HepG2 (cell line): ENCODE data around the gene GPR183. TPM values are rescaled to one million over a fixed set of nuclear protein-coding genes. Genes with fewer than 3 reads are reported as not detected.

Source experiments
- ATAC-seq: fragments of 200-7000 bp; cut with Tn5 transposase; 3 replicates; pipeline ENCODE4 v1.9.1; 2020; ENCODE audit warnings: mild to moderate bottlenecking, moderate library complexity
- BruUV-seq: library from RNA; stranded (reverse); fragments of 400-500 nt; replicated peaks from 2 replicates; lab custom pipeline; 2021; lab: Mats Ljungman, UMichigan
- CTCF ChIA-PET: fragments of 300-600 bp; formaldehyde crosslinking; extraction: SDS; loops from one replicate; lab custom pipeline; 2021; ENCODE audit warnings: low total read pairs, inconsistent platforms, low intra/inter-chr PET ratio; lab: Yijun Ruan, JAX
- POLR2A ChIA-PET: fragments of 350-600 bp; sonication (Branson Sonifier 250); formaldehyde crosslinking; loops from one replicate; lab custom pipeline; 2020; ENCODE audit warnings: antibody characterized with exemption, inconsistent platforms; lab: Yijun Ruan, JAX
- DNase-seq: peaks from one replicate; pipeline ENCODE4 v3.0.0-alpha.2; 2015; ENCODE audit warnings: low spot score
- FAIRE-seq: peaks from 3 replicates; lab custom pipeline; 2011; peaks lifted over from hg19 to GRCh38; lab: Jason Lieb, UNC
- H2AFZ ChIP-seq: one replicate; pipeline ENCODE4 v1.6.1; 2011; ENCODE audit warnings: low read length, inconsistent platforms
- H3K27ac ChIP-seq: fragments of 300-600 bp; 3 replicates; pipeline ENCODE4 v1.8.0; 2011; ENCODE audit warnings: mixed run types, mild to moderate bottlenecking, mixed read lengths, low read length, inconsistent platforms; ENCODE audit not compliant: insufficient read depth; ENCODE audit errors: extremely low read length
- H3K27me3 ChIP-seq, 2 experiments: fragments of 200-600 bp in 1 of 2; 2 replicates in 1 of 2; 3 replicates in 1 of 2; pipeline versions ENCODE4 v1.6.0 to v1.8.0; 2011; ENCODE audit warnings: low read length in 2 of 2, mild to moderate bottlenecking in 2 of 2, moderate library complexity in 2 of 2, inconsistent platforms in 1 of 2; ENCODE audit not compliant: insufficient read depth in 2 of 2, control insufficient read depth in 1 of 2
- H3K36me3 ChIP-seq, 2 experiments: fragments of 200-600 bp in 1 of 2; replicated peaks in 1 of 2; 2 replicates in 1 of 2; 3 replicates in 1 of 2; pipeline versions ENCODE4 v1.5.1 to v1.8.0; 2011; ENCODE audit warnings: low read length in 2 of 2, inconsistent platforms in 1 of 2; ENCODE audit not compliant: insufficient read depth in 2 of 2, control insufficient read depth in 1 of 2
- H3K4me1 ChIP-seq: 2 replicates; pipeline ENCODE4 v1.5.1; 2012; ENCODE audit warnings: low read length, inconsistent platforms; ENCODE audit not compliant: insufficient read depth
- H3K4me2 ChIP-seq: 2 replicates; pipeline ENCODE4 v1.6.0; 2011; ENCODE audit warnings: low read depth, low read length, inconsistent platforms
- H3K4me3 ChIP-seq, 3 experiments: fragments of 200-600 bp in 1 of 3; sonication (generic), shearing (Covaris generic) in 1 of 3; replicated peaks in 1 of 3; 2 replicates each; pipeline ENCODE4 v1.5.1; 2011 to 2016; ENCODE audit warnings: low read length in 3 of 3, inconsistent platforms in 2 of 3, low read depth in 2 of 3, mild to moderate bottlenecking in 2 of 3, control low read depth in 1 of 3, mixed read lengths in 1 of 3; ENCODE audit not compliant: insufficient read depth in 1 of 3
- H3K79me2 ChIP-seq: one replicate; pipeline ENCODE4 v1.6.1; 2011; ENCODE audit warnings: low read length, inconsistent platforms; ENCODE audit not compliant: insufficient read depth
- H3K9ac ChIP-seq: 2 replicates; pipeline ENCODE4 v1.6.0; 2011; ENCODE audit warnings: mild to moderate bottlenecking, low read depth, low read length, inconsistent platforms; ENCODE audit not compliant: insufficient read depth
- H3K9me3 ChIP-seq: 2 replicates; pipeline ENCODE4 v1.5.1; 2012; ENCODE audit warnings: mild to moderate bottlenecking, low read length
- H4K20me1 ChIP-seq: 2 replicates; pipeline ENCODE4 v1.6.0; 2011; ENCODE audit warnings: inconsistent platforms, mild to moderate bottlenecking, low read length, moderate library complexity; ENCODE audit not compliant: insufficient read depth
- ELF1 ChIP-seq: sonication (generic); formaldehyde crosslinking; IDR thresholded peaks from 2 replicates; pipeline ENCODE4 v1.4.0; 2020; ENCODE audit warnings: missing genetic modification reagents
- ESRRA ChIP-seq: sonication (generic); formaldehyde crosslinking; IDR thresholded peaks from 2 replicates; pipeline ENCODE4 v1.5.1; 2020; ENCODE audit warnings: mild to moderate bottlenecking, low read depth, missing genetic modification reagents
- HDAC1 ChIP-seq: sonication (generic); formaldehyde crosslinking; IDR thresholded peaks from 2 replicates; pipeline ENCODE4 v1.5.1; 2020; ENCODE audit warnings: mild to moderate bottlenecking, missing genetic modification reagents
- ISX ChIP-seq: sonication (generic); formaldehyde crosslinking; conservative IDR thresholded peaks from 2 replicates; pipeline ENCODE4 v1.5.0; 2020; ENCODE audit warnings: missing genetic modification reagents
- MXD3 ChIP-seq: IDR thresholded peaks from 2 replicates; pipeline ENCODE4 v1.6.1; 2016; ENCODE audit warnings: mild to moderate bottlenecking, missing biosample characterization, missing genetic modification reagents
- PAF1 ChIP-seq: IDR thresholded peaks from 2 replicates; pipeline ENCODE4 v1.6.1; 2016; ENCODE audit warnings: missing genetic modification reagents, missing compliant biosample characterization
- PAWR ChIP-seq: sonication (generic); formaldehyde crosslinking; IDR thresholded peaks from 2 replicates; pipeline ENCODE4 v1.4.0; 2020; ENCODE audit warnings: missing genetic modification reagents, mild to moderate bottlenecking, borderline replicate concordance
- PHF20 ChIP-seq: sonication (generic); formaldehyde crosslinking; IDR thresholded peaks from 2 replicates; pipeline ENCODE4 v1.5.0; 2020; ENCODE audit warnings: mild to moderate bottlenecking, missing genetic modification reagents
- ZNF317 ChIP-seq: sonication (generic); formaldehyde crosslinking; IDR thresholded peaks from 2 replicates; pipeline ENCODE4 v1.5.0; 2020; ENCODE audit warnings: mild to moderate bottlenecking, missing genetic modification reagents
- ZNF547 ChIP-seq: sonication (generic); formaldehyde crosslinking; IDR thresholded peaks from 2 replicates; pipeline ENCODE4 v1.5.1; 2020; ENCODE audit warnings: mild to moderate bottlenecking, missing genetic modification reagents
- ZSCAN21 ChIP-seq: sonication (generic); formaldehyde crosslinking; IDR thresholded peaks from 2 replicates; pipeline ENCODE4 v1.8.0; 2022; ENCODE audit warnings: mild to moderate bottlenecking, missing genetic modification reagents, moderate library complexity, borderline replicate concordance
- WGBS: methylation state at CpG from one replicate; pipeline ENCODE4 v1.1.6; 2017; ENCODE audit warnings: low lambda C conversion rate; 5-methylcytosine and 5-hydroxymethylcytosine counted together
- in situ Hi-C: cut with HindIII; loops from 2 replicates; pipeline ENCODE4 v1.10.0; 2017; ENCODE audit warnings: low pct_unique_long_range_greater_than_20kb; ENCODE audit not compliant: extremely low pct_ligation_motif_present
- intact Hi-C: fragments of 100-400 bp; cut with micrococcal nuclease; formaldehyde crosslinking; loops from one replicate; pipeline ENCODE4 v1.10.0; 2022; ENCODE audit not compliant: unreplicated experiment
- polyA plus RNA-seq, 8 experiments: library from polyadenylated mRNA; depleted of rRNA in 3 of 8; stranded (reverse) in 7 of 8; unstranded in 1 of 8; fragments of >200 nt; fragmentation: Illumina TruSeq in 4 of 8; extraction: Trizol in 4 of 8; gene quantifications; 2 replicates each; pipeline versions ENCODE4 v1.2.1 to v1.2.3, GENCODE V29; 2011 to 2016; ENCODE audit warnings: low read depth in 4 of 8, missing spikeins in 1 of 8, mixed read lengths in 1 of 8; ENCODE audit not compliant: insufficient read depth in 1 of 8
- total RNA-seq, 5 experiments: library from RNA; depleted of rRNA; stranded (reverse); fragments of >200 nt; fragmentation: Illumina TruSeq; extraction: Trizol; gene quantifications; 2 replicates each; pipeline ENCODE4 v1.2.3, GENCODE V29; 2016; ENCODE audit warnings: low read depth in 1 of 5

GPR183 gene
- total and polyA plus RNA-seq, 2 of the 13 experiments (the other 11 are each of a cell fraction or from before 2014, with no cell fraction given), result not detected

DNA sequence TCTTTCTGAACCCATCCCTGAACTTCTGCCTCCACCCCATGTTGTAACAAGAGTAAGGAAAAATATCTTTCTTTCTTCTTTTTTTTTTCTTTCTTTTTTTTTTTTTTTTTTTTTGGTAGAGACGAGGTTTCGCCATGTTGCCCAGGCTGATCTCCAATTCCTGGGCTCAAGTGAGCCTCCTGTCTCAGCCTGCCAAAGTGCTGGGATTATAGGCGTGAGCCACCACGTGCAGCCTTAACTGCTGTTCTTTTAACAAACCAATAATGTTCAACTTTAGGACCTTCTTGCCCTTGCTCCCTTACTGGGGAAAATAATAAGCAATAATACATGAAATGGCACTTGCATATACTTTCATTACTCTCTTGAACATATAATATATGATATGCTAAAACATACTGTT is 19.6 kb downstream of the GPR183 start:
- Histone ChIP-seq H3K79me2 (no peaks in the 10 kb centered on the region), H3K27me3 (no peaks in the 10 kb centered on the region), H3K36me3 (peaks cover 2 to 4% of the 10 kb centered on the region in 2 experiments; a peak in 3 of 5 replicates), H4K20me1 (no peaks in the 10 kb centered on the region), H3K4me2 (no peak overlapping the region), H3K4me1 (peaks cover 17% of the 10 kb centered on the region), H3K4me3 (no peak overlapping the region), H3K27ac (no peak overlapping the region), H3K9me3 (no peaks in the 10 kb centered on the region), H2AFZ (no peak overlapping the region), H3K9ac (no peak overlapping the region)
- CTCF ChIA-PET, result no interaction called here
- no peak for ATAC-seq
- TF ChIP-seq ESRRA, result no peak
- TF ChIP-seq PHF20, result no peak
- no peak for TF ChIP-seq ZNF317 (CRISPR knock-in tag)
- no peak for TF ChIP-seq PAWR (CRISPR knock-in tag)
- no peak for TF ChIP-seq ZSCAN21 (CRISPR knock-in tag)
- TF ChIP-seq PAF1 (CRISPR knock-in tag), result no peak
- TF ChIP-seq HDAC1, result no peak
- TF ChIP-seq ELF1 (CRISPR knock-in tag), result no peak
- no peak for TF ChIP-seq MXD3 (CRISPR knock-in tag)
- TF ChIP-seq ZNF547 (CRISPR knock-in tag), result no peak
- no peak for TF ChIP-seq ISX (CRISPR knock-in tag)
- no peak for DNase-seq
- in situ Hi-C loops (no loop called here), intact Hi-C loops (no loop called here)
- 100% methylated on average over 4 of the region's 4 CpGs for WGBS
- POLR2A ChIA-PET, result no interaction called here
- FAIRE-seq, result no peak
- BruUV-seq, result no TSS peak
